Skeletal muscle satellite cell (primary cell): ENCODE data around the gene NOTUM.

ENCODE experiments used
- H3K27me3 ChIP-seq: 2 replicates; pipeline ENCODE4 v1.7.0; 2013; ENCODE audit warnings: low read length; ENCODE audit not compliant: control insufficient read depth, insufficient read depth
- H3K36me3 ChIP-seq: 2 replicates; pipeline ENCODE4 v1.7.0; 2013; ENCODE audit warnings: mild to moderate bottlenecking, control low read depth, low read length; ENCODE audit not compliant: insufficient read depth
- H3K4me1 ChIP-seq: 2 replicates; pipeline ENCODE4 v1.7.0; 2013; ENCODE audit warnings: low read length; ENCODE audit not compliant: control insufficient read depth, insufficient read depth
- H3K4me2 ChIP-seq: 2 replicates; pipeline ENCODE4 v1.7.0; 2013; ENCODE audit warnings: mild to moderate bottlenecking, low read length
- H3K4me3 ChIP-seq: 2 replicates; pipeline ENCODE4 v1.7.0; 2013; ENCODE audit warnings: low read length
- H3K9ac ChIP-seq: 2 replicates; pipeline ENCODE4 v1.7.0; 2013; ENCODE audit warnings: mild to moderate bottlenecking, low read depth, low read length, moderate library complexity
- H3K9me3 ChIP-seq: replicated peaks from 2 replicates; pipeline ENCODE4 v1.7.0; 2013; ENCODE audit warnings: mild to moderate bottlenecking, control low read depth, low read length

The NOTUM gene

DNA sequence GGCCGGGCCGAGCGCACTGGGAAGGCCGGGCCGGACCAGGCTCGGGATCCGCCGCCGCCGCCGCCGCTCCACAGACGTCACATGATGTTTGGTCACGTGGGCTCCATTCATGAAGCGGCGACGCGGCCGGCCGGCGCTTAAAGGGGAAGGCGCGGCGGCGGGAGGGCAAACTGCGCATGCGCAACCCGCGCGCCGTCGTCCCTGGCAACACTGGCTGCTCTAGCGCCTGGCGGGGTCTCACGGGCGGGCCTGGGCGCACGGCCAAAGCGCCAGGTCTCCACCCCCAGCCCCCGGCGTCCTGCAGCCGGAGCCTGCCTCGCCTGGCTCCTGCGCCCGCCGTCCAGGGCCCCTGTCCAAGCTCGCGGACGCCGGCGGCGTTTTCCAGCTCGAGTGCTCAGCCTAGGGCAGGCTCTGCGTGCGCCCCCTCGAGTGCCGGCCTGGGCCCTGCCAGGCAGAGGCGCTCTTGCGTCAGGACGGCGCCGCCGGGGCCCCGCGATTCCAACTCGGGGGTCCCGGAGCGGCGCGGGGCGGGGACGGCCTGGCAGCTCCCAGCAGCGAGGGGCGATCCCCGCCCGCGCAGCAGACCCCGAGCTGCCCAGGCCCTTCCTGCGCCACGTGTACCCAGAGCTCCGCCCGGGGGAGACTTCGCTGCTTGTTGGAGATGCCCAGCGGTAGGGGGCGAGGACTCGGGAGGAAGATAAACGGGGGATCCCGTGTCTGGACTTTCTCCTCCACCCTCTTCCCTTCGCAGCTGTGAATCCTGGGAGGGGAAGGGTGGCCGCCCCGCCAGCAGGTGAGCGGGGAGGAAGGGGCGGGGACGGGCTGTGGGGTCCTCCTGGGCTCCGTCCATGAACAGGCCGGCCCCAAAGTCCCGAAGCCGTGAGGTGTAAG is 33.1 kb downstream of the NOTUM start, which contains the start of gene MAFG:
MAFG (minus strand) TSS at position 83 of the 891 bp plus-strand sequence. CDS start 4,550 bp downstream, outside the sequence.
- H3K36me3 ChIP-seq, result peaks cover 3% of the 10 kb centered on the region
- H3K4me1 ChIP-seq, result peaks cover 34% of the 10 kb centered on the region
- H3K9me3 ChIP-seq, result no peaks in the 10 kb centered on the region

DNA sequence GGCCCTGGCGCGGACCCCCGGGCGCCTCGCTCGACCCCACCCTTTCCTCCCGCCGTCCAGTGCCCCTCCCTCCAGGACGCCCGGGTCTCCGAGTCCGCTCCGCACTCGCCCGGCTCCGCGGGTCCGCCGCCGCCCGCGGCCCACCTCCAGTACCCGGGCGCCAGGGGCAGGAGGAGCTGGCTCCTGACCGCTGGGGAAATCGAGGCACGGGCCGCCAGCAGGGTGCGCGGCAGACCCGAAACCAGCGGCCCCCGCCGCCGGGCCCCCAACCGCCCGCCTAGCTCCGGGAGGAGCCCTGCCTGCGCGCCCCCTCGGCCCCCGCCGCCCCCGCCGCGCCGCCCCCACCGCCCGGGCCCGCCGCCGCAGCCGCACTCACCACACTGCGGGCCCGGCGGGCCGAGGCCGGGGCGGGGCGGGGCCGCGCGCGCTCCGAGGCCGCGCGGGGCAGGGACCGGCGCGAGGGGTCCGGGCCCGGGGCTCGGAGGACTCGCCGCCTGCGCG is 33.8 kb downstream of the NOTUM start:
- no peaks in the 10 kb centered on the region for H3K27me3 ChIP-seq
- no peaks in the 10 kb centered on the region for H3K9me3 ChIP-seq
- H3K4me1 ChIP-seq, result peaks cover 34% of the 10 kb centered on the region
- H3K4me3 ChIP-seq, result peak overlapping the region; percentile 89
- H3K36me3 ChIP-seq, result peaks cover 9% of the 10 kb centered on the region
- peak overlapping the region; percentile 92 for H3K9ac ChIP-seq
- H3K4me2 ChIP-seq, result peak overlapping the region; percentile 97

More for the DNA sequence above, 33.1 kb downstream of the NOTUM start, which contains the start of gene MAFG:
- Histone ChIP-seq H3K9ac (peak within 1 kb of the TSS; percentile 92), H3K4me3 (peak within 1 kb of the TSS; percentile 89), H3K4me2 (peak within 1 kb of the TSS; percentile 97), H3K27me3 (no peaks in the 10 kb centered on the region)

DNA sequence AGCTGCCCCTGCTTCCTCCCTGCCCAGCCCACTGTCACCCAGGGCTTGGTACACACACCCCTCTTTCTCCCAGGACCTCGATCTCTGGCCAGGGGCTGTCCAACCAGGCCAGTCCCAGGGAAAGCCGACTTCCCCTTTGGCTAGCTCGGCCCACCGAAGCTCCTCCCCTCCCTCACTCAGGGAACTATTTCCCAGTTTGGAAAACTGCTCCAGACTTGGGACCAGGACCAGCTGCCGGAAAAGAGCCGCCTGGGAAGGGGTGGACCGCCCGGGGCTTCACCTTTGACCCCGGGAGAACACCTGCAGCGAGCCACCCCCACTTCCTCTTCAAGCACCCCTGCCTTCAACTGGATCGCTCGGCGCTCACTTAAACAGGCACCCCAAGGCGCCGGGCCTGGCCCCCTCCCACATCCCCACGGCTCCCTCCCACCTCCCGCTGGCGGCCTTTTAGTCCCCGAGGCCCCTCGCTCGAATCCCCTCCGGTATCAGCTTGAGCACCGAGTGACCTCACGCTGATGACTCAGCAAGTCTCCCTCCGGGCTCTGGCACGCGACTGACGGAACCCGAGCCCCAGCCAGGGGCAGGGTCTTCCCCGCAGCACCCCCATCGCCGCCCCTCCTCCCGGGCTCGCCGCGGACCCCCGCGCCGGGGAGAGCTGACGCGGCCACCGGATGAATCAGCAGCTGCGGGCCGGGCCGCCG is 34.4 kb downstream of the NOTUM start:
- H3K9ac ChIP-seq, result peak overlapping the region; percentile 92
- H3K4me2 ChIP-seq, result peak overlapping the region; percentile 96
- H3K27me3 ChIP-seq, result no peaks in the 10 kb centered on the region
- H3K9me3 ChIP-seq, result no peaks in the 10 kb centered on the region
- H3K4me3 ChIP-seq, result peak overlapping the region; percentile 89
- H3K4me1 ChIP-seq, result peaks cover 34% of the 10 kb centered on the region
- H3K36me3 ChIP-seq, result peaks cover 14% of the 10 kb centered on the region

DNA sequence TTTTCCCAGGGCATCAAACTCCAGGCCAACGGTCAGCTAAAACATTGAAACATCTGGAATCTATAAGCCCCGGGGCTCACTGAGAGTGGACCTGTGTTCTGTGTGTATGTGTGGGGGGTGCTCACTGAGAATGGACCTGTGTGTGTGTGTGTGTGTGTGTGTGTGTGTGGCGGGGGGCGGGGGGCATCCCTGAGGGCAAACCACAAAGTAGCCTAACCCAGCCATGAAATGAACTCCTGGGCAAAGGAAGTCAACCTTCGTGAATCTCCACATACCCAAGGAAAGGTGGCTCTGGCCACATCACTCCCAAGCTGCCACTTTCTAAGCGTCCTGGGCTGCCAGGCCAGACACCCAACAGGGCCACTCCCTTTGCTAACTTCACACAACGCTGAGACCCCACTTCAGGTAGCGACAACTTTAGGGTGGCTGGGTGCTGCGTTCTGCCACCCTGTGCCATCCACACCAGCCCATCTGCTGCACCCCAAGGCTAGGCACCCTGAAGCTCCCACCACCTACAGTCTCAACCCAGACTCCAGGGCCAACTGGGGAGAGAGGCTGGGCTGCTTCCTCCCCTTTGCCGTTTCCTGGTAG is 35.0 kb downstream of the NOTUM start:
- H3K27me3 ChIP-seq, result no peaks in the 10 kb centered on the region
- H3K4me1 ChIP-seq, result peaks cover 34% of the 10 kb centered on the region
- H3K4me2 ChIP-seq, result peak overlapping the region; percentile 96
- H3K36me3 ChIP-seq, result peaks cover 19% of the 10 kb centered on the region
- peak overlapping the region; percentile 92 for H3K9ac ChIP-seq
- H3K4me3 ChIP-seq, result peak overlapping the region; percentile 89
- no peaks in the 10 kb centered on the region for H3K9me3 ChIP-seq

DNA sequence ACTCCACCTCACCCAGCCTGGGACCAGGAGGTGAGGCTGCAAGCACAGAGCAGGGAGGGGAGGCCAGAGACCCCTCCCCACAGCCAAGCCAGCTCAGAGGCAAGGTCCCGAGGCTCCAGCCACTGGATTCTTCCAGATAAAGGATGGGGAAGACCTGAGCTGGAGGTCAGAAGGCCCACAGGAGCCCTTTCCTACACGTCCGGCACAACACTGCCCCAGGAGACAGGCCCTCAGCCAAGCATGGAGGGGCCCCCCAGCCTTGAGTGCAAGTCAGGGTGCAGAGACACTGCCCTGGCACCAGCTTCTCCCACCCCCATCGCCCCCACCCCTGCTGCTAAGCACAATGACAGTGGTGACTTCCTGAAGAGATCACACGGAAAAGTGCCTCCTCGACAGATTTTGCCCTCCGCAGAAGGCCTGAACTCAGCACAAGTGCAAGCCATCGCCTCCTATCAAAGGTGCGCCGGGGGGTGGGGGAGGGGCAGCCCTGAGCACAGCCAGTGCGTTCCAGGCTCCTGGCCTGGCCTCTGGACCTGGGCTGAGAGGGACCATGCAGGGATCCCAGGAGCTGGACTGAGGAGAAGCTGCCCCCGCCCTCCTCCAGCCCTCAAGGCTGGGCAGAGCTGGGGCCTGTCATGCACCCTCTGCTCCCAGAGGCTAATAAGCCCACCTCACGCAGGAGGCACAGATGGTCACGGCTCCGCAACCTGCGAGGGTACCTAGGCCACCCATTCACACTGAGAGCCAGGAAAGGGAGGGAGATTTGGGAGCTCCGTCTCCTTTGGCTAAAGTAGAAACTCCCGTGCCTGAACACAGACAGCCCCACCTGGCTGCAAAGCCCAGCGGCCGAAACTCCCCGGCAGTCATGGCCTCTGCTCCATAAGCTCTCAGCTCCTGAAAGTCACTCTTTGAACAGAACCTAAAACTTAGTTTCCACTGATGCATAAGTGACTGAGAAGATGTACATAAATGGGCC is 36.1 kb downstream of the NOTUM start:
- Histone ChIP-seq H3K9me3 (no peaks in the 10 kb centered on the region), H3K27me3 (no peaks in the 10 kb centered on the region), H3K36me3 (peaks cover 30% of the 10 kb centered on the region), H3K9ac (peak overlapping the region; percentile 75), H3K4me1 (peaks cover 34% of the 10 kb centered on the region), H3K4me3 (no peak overlapping the region), H3K4me2 (peak overlapping the region; percentile 88)

DNA sequence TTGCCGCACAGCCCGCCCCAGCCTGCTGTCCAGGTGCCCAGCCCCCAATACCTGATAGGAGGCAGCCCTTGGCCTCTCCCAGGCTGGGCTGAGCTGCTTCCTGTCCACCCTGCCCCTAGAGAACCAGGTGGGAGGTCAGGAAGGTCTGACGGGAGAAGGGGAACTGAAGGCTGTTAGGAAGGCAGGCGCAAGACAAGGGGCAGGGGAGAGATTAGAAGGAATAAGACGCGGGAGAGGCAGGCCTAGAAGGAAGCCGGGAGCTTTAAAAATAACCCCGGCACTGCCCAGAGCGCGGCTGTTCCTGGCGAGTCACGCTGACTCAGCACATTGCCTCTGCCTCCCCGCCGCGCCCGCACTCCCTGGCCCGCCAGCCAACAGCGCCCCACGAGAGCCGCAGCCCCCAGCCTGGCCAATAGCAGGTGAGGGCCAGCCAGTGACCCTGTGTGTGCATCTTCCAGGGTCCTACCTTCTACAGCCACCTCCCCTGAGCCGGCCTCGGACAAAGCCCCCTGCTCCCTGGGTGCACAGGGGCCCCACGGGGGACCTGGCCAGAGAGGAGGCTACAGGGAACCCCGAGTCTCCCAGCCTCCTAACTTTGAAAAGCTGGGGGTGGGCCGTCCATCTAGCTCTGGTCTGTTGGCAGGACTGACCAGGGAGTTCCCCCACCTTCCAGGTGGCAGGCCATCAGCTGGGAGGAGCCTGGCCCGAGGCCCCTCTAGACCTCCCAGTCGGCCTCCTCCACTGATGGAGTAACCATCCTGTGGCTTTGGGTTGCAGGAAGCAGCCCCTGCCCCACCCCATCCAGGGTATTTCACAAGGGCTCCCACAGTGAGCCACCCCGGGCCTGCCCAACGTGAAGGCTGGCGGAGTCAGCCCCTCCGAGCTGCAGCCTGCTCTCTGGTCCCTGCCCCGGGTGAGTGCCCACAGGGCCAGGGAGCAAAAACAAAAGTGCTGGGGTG is 37.4 kb downstream of the NOTUM start:
- Histone ChIP-seq H3K4me3 (peak overlapping the region; percentile 66), H3K9me3 (no peaks in the 10 kb centered on the region), H3K4me1 (peaks cover 34% of the 10 kb centered on the region), H3K36me3 (peaks cover 42% of the 10 kb centered on the region), H3K4me2 (peak overlapping the region; percentile 88), H3K9ac (peak overlapping the region; percentile 75), H3K27me3 (no peaks in the 10 kb centered on the region)

DNA sequence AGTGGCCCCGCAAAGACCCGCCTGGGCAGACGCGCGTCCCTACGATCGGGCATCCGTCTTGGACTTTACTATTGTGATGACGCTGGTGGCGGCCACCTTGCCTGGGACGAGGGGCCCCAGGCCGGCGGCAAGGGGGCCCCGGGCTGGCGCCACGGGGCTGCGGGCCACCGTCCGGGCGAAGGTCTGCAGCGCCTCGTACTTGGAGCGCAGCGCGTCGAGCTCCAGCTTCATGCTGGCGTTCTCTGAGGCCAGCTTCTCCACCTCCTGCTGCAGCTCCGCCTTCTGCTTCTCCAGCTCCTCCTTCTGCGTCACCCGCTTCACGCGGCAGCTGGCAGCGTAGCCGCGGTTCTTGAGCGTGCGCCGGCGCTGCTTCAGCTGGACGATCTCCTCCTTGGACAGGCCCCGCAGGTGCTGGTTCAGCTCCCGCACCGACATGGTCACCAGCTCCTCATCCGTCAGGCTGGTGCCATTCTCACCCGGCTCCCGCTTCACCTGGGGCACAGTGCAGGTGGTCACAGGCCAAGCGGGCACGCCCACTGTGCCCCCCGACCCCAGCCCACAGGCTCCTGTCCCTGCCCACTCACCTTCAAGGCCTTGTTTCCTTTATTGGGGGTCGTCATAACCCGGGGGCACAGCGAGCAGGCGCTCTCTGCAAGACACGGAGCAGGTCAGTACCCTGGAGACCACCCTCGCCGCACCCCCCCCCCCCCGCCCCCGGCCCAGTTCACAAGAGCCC is 38.3 kb downstream of the NOTUM start:
- Histone ChIP-seq H3K9me3 (no peaks in the 10 kb centered on the region), H3K4me3 (no peak overlapping the region), H3K36me3 (peaks cover 42% of the 10 kb centered on the region), H3K27me3 (no peaks in the 10 kb centered on the region), H3K4me2 (peak overlapping the region; percentile 88), H3K4me1 (peaks cover 27% of the 10 kb centered on the region), H3K9ac (peak overlapping the region; percentile 75)

DNA sequence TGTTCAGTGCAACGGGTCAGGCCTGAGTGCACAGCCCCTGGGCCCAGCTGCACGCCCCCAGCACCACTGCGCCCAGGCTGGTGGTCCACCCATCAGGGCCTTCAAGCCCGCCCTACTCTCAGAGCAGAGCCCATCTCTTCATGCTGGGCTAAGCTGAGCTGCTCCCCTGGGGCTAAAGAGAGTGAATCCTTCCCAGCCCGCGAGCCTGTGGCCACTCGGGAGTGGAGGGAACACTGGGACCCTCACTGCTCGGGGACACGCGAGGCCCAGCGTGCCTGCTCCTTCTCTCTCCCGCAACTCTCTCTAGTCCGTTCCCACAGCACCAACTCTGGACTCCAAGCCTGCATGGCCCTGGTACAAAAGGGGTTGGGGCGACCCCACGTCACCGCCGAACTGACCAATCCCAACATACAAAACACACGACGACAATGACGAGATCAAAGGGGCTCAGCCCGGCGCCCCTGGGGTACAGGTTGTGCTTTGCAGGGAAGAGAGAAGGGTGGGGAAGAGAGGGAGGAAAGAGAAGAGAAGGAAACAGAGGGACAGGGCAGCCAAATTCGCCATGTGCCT is 38.9 kb downstream of the NOTUM start:
- Histone ChIP-seq H3K9me3 (no peaks in the 10 kb centered on the region), H3K4me1 (peaks cover 30% of the 10 kb centered on the region), H3K27me3 (no peaks in the 10 kb centered on the region), H3K4me2 (no peak overlapping the region), H3K36me3 (peaks cover 42% of the 10 kb centered on the region), H3K9ac (no peak overlapping the region), H3K4me3 (no peak overlapping the region)

DNA sequence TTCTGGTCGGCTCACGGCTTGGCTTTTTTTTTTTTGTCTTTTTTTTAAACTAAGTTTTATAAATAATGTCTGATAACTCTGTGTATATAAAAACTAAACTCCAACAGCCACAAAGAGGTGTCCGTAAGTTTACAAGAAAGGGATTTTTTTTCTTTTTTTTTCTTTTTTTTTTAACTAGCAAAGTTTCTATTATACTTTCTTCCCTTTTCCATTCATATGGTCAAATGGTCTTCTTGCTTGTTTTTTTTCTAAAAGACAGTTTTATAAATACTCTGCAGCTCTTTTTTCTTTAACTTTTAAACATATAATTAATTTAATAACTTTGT is 39.5 kb downstream of the NOTUM start:
- H3K4me1 ChIP-seq, result peaks cover 34% of the 10 kb centered on the region

More for the DNA sequence above, 39.5 kb downstream of the NOTUM start:
- Histone ChIP-seq H3K9me3 (no peaks in the 10 kb centered on the region), H3K36me3 (peaks cover 42% of the 10 kb centered on the region), H3K4me3 (no peak overlapping the region), H3K9ac (no peak overlapping the region), H3K4me2 (no peak overlapping the region), H3K27me3 (no peaks in the 10 kb centered on the region)
